Colonic mucosa (tissue), 4 donors: ENCODE measurements around the gene CLDN1. TPM values are rescaled to one million over a fixed set of nuclear protein-coding genes. Genes with fewer than 3 reads are reported as not detected.

Source experiments
- DNase-seq: peaks from one replicate; pipeline ENCODE4 v3.0.0-alpha.2; 2020
- H3K27ac ChIP-seq: fragments of 200-600 bp; one replicate; pipeline ENCODE4 v1.8.0; 2021
- H3K27me3 ChIP-seq: fragments of 200-600 bp; one replicate; pipeline ENCODE4 v1.8.0; 2021
- H3K36me3 ChIP-seq: fragments of 200-600 bp; one replicate; pipeline ENCODE4 v1.8.0; 2021
- H3K4me1 ChIP-seq: fragments of 200-600 bp; one replicate; pipeline ENCODE4 v1.8.0; 2021; ENCODE audit warnings: mild to moderate bottlenecking
- H3K4me3 ChIP-seq: fragments of 200-600 bp; one replicate; pipeline ENCODE4 v1.8.0; 2021
- H3K9ac ChIP-seq, 2 donors: one replicate each; pipeline ENCODE4 v1.7.0; 2013; ENCODE audit warnings: control low read depth in 2 of 2, low read depth in 2 of 2, low read length in 2 of 2
- H3K9me3 ChIP-seq: fragments of 200-600 bp; one replicate; pipeline ENCODE4 v1.8.0; 2021
- intact Hi-C: fragments of 100-400 bp; cut with DNase I; formaldehyde crosslinking; loops from one replicate; pipeline ENCODE4 v1.14.1; 2022
- total RNA-seq, 2 donors: library from RNA; stranded (reverse); fragmentation: NEBNext Ultra II Directional in 1 of 2; extraction: Animal tissue kit (Norgen Biotek cat#: 25700) in 1 of 2; gene quantifications; one replicate each; pipeline ENCODE4 v1.2.1, GENCODE V29; 2021
- TF ChIP-seq, protein P1 (sequence below): fragments of 200-600 bp; IDR thresholded peaks from one replicate; pipeline ENCODE4 v1.8.0; 2022; ENCODE audit warnings: antibody characterized with exemption, mild to moderate bottlenecking
- donor health status: healthy.
- donor health status: DM: no; HTN: no; CAD: no.
- donor health status: DM: no; HTN: no; CAD: no.

CLDN1 gene
- total RNA-seq, 2 donors from 2014 or later: 2.2 to 2.4 TPM

DNA sequence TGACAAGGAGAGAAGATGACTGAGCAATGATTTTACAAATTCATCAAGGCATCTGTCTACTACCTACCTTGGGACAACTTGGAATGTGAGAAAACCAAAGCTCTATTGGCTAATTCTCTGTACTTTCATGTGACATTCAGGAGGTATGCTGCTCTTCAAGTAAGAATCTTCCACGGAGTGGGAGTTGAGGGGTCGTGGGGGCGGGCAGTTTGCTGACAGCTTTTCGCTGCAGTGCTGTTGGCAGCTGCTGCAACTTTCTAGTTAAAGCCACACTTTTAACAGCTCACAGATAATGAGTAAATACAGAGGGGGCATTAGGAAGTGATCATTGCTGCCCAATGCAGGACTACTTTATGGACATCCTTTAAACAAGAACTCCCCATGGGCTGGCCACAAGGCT is 22.3 kb downstream of the CLDN1 start:
- no peaks in the 10 kb centered on the region for H3K27me3 ChIP-seq

GRCh38 chr3:190294030-190294429 is 28.2 kb downstream of the CLDN1 start:
- intact Hi-C loops: no loop called here
- no peaks in the 10 kb centered on the region for H3K27me3 ChIP-seq
- no peaks in the 10 kb centered on the region for H3K36me3 ChIP-seq
- no peak overlapping the region for H3K27ac ChIP-seq
- no peak overlapping the region for H3K9ac ChIP-seq
- no peak overlapping the region for H3K4me3 ChIP-seq
- no peaks in the 10 kb centered on the region for H3K4me1 ChIP-seq
- DNase-seq: no peak
- no peaks in the 10 kb centered on the region for H3K9me3 ChIP-seq
- TF ChIP-seq, protein P1, sequence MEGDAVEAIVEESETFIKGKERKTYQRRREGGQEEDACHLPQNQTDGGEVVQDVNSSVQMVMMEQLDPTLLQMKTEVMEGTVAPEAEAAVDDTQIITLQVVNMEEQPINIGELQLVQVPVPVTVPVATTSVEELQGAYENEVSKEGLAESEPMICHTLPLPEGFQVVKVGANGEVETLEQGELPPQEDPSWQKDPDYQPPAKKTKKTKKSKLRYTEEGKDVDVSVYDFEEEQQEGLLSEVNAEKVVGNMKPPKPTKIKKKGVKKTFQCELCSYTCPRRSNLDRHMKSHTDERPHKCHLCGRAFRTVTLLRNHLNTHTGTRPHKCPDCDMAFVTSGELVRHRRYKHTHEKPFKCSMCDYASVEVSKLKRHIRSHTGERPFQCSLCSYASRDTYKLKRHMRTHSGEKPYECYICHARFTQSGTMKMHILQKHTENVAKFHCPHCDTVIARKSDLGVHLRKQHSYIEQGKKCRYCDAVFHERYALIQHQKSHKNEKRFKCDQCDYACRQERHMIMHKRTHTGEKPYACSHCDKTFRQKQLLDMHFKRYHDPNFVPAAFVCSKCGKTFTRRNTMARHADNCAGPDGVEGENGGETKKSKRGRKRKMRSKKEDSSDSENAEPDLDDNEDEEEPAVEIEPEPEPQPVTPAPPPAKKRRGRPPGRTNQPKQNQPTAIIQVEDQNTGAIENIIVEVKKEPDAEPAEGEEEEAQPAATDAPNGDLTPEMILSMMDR: no peak

More for the DNA sequence above, 22.3 kb downstream of the CLDN1 start:
- Histone ChIP-seq H3K9ac (no peak overlapping the region), H3K4me1 (no peaks in the 10 kb centered on the region), H3K4me3 (no peak overlapping the region), H3K9me3 (no peaks in the 10 kb centered on the region), H3K36me3 (no peaks in the 10 kb centered on the region), H3K27ac (no peak overlapping the region)
- TF ChIP-seq, protein P1: no peak
- intact Hi-C loops: no loop called here
- DNase-seq: no peak

- Histone ChIP-seq H3K4me3 (no peak overlapping the region), H3K27me3 (no peaks in the 10 kb centered on the region), H3K9me3 (no peaks in the 10 kb centered on the region), H3K9ac (no peak overlapping the region), H3K27ac (no peak overlapping the region), H3K36me3 (no peaks in the 10 kb centered on the region), H3K4me1 (no peaks in the 10 kb centered on the region)
- intact Hi-C loops: no loop called here
- DNase-seq: no peak
- TF ChIP-seq, protein P1: no peak
Measured at GRCh38 chr3:190293621-190294020, 28.6 kb downstream of the CLDN1 start.

DNA sequence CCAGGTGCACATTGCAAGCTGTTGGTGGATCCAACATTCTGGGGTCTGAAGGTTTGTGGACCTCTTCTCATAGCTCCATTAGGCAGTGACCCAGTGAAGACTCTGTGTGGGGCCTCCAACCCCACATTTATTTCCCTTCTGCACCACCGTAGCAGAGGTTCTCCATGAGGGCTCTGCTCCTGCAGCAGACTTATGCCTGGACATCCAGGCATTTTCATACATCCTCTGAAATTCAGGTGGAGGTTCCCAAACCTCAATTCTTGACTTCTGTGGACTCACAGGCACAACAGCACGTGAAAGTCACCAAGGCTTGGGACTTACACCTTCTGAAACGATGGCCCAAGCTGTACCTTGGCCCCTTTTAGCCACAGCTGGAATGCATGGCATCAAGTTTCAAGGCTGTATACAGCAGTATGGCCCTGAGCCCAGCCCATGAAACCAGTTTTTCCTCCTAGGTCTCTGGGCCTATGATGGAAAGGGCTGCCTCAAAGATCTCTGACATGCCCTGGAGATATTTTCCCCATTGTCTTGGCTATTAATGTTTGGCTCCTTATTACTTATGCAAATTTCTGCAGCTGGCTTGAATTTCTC is 30.2 kb downstream of the CLDN1 start:
- Histone ChIP-seq H3K27ac (no peak overlapping the region), H3K9me3 (no peaks in the 10 kb centered on the region), H3K4me1 (no peaks in the 10 kb centered on the region), H3K27me3 (no peaks in the 10 kb centered on the region), H3K4me3 (no peak overlapping the region), H3K36me3 (no peaks in the 10 kb centered on the region), H3K9ac (no peak overlapping the region)
- TF ChIP-seq, protein P1: no peak
- intact Hi-C loops: no loop called here
- no peak for DNase-seq

DNA sequence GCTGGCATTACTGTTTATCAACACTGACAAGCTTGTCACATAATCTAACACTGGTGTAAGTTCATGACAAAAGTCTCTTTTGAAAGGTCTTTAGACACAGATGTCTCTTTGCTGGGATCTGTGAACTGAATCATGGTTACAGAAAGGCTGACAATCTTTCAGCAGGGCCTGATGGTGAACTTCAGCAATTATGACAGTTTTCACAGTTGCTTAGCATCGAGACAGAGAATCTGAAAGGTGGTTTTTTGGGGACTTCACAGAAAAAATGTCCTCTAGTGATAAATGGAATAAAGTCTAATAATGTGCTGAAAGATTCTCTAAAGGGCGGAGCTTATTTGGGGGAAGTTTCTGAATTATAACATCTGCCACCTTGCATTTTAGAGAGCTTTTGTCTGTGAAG is 32.3 kb downstream of the CLDN1 start:
- Histone ChIP-seq H3K4me1 (no peaks in the 10 kb centered on the region), H3K36me3 (no peaks in the 10 kb centered on the region), H3K9ac (no peak overlapping the region), H3K27me3 (no peaks in the 10 kb centered on the region), H3K9me3 (no peaks in the 10 kb centered on the region), H3K27ac (no peak overlapping the region), H3K4me3 (no peak overlapping the region)
- no peak for DNase-seq
- TF ChIP-seq, protein P1: no peak
- intact Hi-C loops: no loop called here
